ENCODE results near the gene EPHA5.

EPHA5 gene

DNA sequence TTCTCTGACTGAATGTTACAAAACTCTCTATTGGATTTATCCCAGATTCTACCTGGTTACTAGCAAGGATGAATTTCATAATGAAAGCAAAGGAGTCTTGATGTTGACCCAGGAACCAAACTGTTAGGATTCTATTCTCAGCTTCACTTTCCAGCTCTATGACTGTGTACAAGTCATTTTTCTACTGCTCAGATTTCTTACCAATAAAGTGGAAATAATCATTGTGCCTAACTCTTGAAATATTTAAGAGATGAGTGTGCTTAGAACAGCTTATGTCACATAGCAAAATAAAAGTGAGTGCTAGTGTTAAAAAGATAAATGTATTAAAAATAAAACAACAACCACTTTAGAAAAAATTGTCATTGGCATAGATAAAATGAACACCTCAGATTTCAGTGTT is 45.6 kb downstream of the EPHA5 start:
- DNase-seq (ENCODE audit: low spot score) = no peak

GRCh38 chr4:65623506-65623905 is 46.8 kb downstream of the EPHA5 start:
- DNase-seq (ENCODE audit: low spot score) = no peak

DNA sequence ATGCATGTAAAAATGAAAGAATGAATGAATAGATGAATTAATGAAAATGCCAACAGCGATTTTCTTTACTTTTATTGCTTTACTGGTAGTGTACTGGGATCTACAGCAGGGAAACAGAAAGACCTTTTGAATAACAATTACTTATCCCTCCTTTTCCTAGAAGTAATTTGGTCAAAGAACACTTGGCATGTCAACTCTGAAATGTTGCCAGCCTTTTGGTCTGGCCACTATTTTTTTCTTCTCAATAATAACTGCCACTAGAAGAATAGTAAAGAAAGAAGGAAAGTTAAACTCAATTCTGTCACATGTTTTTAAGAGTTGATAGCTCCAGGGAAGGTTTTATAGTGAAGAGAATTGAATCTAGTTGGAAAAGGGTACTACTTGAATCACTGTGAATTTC is 52.9 kb downstream of the EPHA5 start:
- DNase-seq (ENCODE audit: low spot score) = no peak

DNA sequence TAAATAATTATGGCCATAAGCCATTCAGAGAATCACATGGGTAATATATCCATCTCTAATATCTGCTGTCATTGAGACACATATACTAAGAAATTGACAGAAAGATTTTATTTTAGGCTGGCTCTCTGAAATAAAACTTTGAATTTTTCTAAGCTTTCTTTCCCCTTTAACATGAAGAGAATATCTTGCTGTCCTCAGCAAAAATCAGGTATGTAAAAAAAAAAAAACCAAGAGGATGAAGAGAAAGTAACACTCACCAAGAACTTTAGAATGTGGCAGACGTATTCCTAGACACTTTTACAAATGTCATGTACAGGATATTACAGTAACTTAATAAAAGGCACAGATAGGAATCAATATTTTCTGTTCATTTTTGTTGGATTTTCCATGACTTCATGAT is 65.8 kb downstream of the EPHA5 start:
- no peak for DNase-seq (ENCODE audit: low spot score)

DNA sequence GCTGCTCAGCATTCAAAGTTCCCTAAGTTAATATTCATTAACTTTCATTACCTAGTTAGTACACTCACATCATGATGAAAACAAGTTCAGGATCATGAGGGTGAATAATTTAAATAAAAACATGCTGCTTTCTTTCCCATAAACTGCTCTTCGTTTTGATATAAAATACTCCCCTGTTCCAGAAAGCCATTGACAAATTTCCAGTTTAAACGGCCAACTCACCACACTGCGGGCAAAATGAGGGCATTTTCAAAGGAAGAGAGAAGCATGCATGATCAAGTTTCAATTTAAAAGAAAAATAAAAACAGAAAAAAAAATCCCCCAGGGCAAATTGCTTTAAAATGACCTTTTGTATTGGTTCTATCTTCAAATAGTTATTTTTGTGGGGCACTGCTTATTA is 69.6 kb downstream of the EPHA5 start:
- DNase-seq (ENCODE audit: low spot score) = no peak

DNA sequence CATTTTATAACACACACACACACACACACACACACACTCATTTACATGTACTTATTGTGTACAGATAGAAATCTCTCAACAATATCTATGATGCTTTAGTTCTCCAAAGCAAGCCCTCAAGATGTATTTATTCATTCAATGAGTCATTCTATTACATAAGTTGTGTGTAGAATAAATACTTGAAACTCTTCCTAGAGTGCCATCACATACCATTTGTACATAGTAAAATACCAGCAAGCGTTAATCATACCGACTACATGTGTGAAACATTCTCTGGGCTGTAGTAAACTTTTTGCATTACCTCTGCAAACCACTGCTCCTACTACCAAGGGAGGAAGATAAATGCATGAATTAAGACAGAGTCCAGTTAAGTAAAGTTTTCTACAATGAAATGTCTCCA is 70.9 kb downstream of the EPHA5 start:
- no peak for DNase-seq (ENCODE audit: low spot score)

- no peak for DNase-seq (ENCODE audit: low spot score)
Measured at GRCh38 chr4:65597697-65598096, 72.6 kb downstream of the EPHA5 start.

- no peak for DNase-seq (ENCODE audit: low spot score)
Measured at GRCh38 chr4:65592089-65592488, 78.2 kb downstream of the EPHA5 start.

GRCh38 chr4:65589921-65590320 is 80.4 kb downstream of the EPHA5 start:
- DNase-seq (ENCODE audit: low spot score) = no peak

DNA sequence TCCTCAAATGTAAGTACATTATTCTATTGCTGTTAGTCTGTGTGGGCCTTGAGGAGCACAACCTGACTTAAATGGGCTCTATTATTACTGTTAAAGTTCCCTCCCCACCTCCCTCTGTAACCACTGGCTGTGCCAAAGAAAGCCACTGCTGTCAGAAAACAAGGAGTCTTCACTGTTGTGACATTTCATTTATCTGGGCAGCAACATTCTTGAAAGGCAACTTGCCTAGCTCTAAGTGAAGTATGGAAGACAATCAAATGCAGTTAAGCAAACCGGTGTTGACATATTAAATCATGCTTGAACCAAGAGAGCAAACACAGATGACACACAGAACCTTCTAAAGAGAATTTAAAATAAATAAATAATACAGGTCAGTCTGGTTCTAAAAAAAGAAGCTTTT is 81.0 kb downstream of the EPHA5 start:
- DNase-seq (ENCODE audit: low spot score) = peak; percentile 86

DNA sequence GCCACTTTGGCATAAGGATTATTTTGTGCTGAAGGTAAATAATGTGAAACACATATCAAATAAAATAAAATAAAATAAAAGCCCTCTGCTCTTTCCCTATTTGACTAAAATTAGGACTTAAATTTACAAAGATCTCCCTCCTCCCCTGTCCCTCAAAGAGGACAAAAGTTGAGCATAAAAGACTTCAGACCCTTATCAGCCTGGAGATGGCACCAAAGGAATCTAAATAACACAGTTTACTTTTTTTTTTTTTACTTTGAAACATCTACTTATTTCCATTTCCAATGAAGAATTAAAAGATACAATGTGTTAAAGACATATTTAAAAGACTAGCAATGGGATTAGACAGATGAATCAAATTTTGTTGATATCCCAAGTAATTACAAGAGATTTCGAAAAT is 89.7 kb downstream of the EPHA5 start:
- no peak for DNase-seq (ENCODE audit: low spot score)

DNA sequence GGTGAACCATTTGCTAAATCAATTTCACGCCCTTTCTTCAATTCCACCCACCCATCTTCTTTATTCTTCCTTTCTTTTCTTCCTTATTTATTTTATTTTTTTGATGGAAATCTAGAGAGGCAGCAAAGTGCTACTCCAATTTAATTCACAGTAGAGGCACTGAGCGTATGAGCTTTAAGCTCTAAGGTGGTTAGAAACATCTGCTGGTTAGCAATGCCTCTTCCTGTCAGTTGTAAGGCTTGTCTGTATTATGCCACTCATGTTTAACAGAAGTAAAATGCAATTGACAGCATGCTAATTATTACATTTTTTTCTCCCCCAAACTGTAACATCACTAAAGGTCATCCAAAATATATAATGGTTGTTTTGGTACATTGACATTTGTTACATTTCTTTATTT is 103.8 kb downstream of the EPHA5 start:
- no peak for DNase-seq (ENCODE audit: low spot score)

DNA sequence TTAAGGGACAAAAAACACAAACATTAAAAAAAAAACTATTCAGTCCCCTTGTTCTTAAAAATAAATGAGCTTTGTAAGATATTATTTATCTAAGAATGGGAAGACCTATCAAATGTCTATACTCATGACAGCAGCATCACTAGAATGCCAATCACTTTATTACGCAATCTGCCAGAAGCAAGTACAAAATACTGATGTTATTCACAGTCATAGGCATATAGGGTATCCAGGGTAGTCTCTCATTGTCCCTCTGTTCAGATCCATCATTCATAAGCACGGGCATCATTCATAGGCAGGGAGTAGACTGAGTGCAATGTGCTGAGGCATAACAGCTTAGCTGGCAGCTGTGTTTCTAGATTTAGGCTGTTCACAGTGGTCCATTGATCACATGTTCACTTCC is 109.1 kb downstream of the EPHA5 start:
- DNase-seq (ENCODE audit: low spot score) = no peak

DNA sequence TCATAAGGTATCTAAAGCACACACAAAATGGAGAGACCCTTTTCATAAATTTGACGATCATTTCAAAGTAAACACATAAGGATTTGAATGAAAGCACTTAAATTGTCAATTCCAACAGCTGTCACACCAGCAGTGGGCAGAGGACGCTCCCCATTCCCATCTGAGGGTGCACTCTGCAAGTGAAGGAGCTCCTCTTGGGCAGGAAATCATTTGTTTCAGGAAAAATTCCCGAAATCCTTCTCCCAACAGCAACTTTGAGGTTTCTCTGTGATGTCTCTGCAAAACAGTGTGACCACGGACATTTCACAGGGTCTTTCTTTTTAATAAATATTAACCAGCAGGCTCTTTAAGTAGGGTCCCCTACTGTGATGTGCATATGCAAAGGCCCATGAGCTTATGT is 111.0 kb downstream of the EPHA5 start:
- DNase-seq (ENCODE audit: low spot score) = no peak

GRCh38 chr4:65552057-65552456 is 118.2 kb downstream of the EPHA5 start:
- no peak for DNase-seq (ENCODE audit: low spot score)

DNA sequence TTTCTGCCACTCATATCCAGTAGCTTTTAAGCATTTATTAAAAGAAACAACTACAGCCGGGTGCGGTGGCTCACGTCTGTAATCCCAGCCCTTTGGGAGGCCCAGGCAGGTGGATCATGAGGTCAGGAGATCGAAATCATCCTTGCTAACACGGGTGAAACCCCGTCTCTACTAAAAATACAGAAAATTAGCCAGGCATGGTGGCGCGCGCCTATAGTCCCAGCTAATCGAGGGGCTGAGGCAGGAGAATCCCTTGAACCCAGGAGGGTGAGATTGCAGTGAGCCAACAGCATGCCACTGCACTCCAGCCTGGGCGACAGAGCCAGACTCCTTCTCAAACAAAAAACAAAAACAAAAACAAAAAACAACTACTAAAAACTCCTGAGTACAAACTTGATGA is 119.8 kb downstream of the EPHA5 start:
- no peak for DNase-seq (ENCODE audit: low spot score)

GRCh38 chr4:65546882-65547416 is 123.3 kb downstream of the EPHA5 start:
- no peak for DNase-seq (ENCODE audit: low spot score)

- DNase-seq (ENCODE audit: low spot score) = no peak
Measured at GRCh38 chr4:65538571-65538970, 131.7 kb downstream of the EPHA5 start.

GRCh38 chr4:65535113-65535512 is 135.2 kb downstream of the EPHA5 start:
- DNase-seq (ENCODE audit: low spot score) = no peak

DNA sequence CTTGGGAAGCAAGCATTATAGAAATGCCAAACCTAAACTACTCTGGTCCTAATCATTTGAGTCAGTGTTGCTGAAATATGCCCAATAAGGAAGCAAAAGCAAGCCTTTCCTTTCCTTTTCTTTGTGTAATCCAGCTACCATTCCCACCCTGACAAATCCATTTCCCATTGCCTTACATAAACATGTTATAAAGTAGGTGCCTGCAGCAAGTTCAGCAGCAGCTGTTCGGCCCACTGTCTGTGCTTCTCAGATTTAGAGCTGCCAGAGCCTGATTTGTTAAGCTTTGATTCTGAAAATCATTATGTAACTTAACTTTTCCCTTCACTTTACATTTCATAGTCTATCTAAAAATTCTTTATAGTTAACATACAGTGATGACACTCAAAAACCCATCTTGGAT is 148.6 kb downstream of the EPHA5 start:
- DNase-seq (ENCODE audit: low spot score) = no peak

DNA sequence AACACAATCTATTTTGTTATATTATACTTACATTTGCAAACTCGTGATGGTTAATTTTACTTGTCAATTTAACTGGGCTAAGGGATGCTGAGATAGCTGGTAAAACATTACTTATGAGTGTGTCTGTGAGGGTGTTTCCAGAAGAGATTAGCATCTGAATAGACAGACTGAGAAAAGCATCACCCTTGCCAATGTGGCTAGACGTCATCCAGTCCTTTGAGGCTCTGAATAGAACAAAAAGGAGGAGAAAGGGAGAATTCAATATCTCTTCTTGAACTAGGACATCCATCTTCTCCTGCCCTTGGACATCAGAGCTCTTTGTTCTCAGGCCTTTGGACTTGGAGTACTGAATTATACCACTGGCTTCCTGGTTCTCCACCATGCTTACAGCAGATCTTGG is 154.6 kb downstream of the EPHA5 start:
- no peak for DNase-seq (ENCODE audit: low spot score)

DNA sequence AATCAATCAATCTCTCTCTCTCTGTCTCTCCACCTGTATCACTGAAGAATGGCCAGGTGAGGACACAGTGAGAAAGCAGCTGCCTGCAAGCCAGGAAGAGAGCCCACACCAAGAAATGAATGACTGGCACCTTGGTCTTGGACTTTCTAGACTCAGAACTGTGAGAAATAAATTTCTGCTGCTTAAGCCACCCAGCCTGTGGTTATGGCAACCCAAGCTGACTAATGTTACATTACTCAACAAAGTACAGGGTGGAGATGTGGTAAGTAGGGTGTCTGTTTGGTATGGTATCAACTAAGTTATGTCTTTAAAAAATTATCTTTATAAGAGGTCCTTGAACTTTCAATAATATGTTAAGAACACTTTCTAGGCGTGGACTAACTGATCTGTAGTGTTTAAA is 159.3 kb downstream of the EPHA5 start:
- no peak for DNase-seq (ENCODE audit: low spot score)

- DNase-seq (ENCODE audit: low spot score) = no peak
Measured at GRCh38 chr4:65508168-65508567, 162.1 kb downstream of the EPHA5 start.

DNA sequence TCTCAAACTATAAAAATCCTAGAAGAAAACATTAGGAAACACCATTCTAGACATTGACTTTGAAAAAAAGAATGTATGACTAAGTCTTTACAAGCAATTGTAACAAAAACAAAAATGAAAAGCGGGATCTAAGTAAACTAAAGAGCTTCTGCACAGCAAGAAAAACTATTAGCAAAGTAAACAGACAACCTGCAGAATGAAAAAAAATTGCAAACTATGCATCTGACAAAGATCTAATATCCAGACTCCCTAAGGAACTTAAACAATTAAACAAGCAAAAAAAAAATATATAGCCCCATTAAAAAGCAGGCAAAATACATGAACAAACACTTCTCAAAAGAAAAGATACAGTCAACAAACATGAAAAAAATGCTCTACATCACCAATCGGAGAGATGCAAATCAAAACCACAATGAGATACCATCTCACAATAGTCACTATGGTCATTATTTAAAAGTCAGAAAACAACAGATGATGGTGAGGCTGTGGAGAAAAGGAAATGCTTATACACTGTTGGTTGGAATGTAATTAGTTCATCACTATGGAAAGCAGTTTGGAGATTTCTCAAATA is 168.1 kb downstream of the EPHA5 start:
- no peak for DNase-seq (ENCODE audit: low spot score)
